GM19468 (cell line): Measurements from ENCODE around the gene MTERF2.
"Not testable (repeated sequence)": the region's sequence is repeated elsewhere in the genome, so short reads cannot be mapped to it uniquely, and the experiment has no call there.

Source experiments
- ATAC-seq: cut with Tn5 transposase; IDR thresholded peaks from one replicate; pipeline ENCODE4 v1.9.1; 2021; ENCODE audit warnings: mild to moderate bottlenecking, moderate library complexity, moderate number of reproducible peaks; ENCODE audit not compliant: unreplicated experiment; ENCODE audit errors: extremely low read depth

The MTERF2 gene

GRCh38 chr12:106986625-106987389, at the start of gene MTERF2:
MTERF2 (minus strand) TSS chr12:106987146; CDS start chr12:106978714, 8,432 bp downstream.
- ATAC-seq, result peak; percentile 63

DNA sequence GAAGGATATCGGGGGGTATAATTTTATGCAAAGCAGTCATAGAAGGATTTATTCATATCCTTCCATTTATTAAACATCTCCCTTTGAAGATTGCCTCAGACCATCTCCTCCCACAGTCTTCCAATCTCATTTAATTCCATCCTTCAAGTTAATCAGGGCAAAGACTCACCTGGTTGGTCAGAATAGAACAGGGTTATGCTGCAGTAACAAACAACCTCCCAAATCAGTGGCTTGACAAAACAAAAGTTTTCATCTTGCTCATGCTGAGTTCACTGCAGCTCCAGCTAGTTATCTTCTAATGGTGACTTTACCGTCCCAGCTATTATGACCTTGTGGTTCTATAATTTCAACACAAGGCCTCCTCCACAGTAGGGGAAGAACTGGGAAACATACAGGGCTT, 48.8 kb upstream of the MTERF2 start:
- no peak for ATAC-seq

DNA sequence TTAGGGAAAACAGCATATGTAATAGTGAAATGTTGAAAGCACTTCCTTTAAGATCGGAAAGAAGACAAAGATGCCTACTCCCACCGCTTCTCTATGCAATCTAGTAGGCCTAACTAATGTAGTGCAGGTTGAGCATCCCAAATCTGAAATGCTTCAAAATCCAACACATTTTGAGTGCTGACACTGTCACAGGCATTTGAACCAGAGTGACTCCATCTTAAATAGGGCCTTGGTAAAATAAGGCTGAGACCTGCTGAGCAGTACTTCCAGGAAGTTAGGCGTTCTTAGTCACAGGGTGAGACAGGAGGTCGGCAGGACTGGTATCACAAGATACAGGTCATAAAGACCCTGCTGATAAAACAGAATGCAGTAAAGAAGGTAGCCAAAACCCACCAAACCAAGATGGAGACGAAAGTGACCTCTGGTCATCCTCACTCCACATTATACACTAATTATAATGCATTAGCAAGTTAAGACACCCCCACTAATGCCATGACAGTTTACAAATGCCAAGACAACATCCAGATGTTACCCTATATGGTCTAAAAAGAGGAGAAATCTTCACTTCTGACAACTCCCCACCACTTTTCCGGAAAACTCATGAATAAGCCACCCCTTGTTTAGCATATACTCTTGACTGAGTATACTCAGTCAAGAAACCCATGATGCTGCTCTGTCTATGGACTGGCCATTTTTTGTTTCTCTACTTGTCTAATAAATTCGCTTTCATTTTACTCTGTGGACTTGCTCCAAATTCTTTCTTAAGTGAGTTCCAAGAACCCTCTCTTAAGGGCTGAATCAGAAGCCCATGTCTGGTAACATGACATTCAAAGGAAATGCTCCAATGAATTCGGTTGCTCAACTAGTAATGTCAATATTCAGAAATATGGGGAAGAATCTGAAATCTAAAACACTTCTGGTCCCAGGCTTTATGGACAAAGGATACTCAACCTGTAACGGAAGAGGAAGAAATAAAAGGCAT, 47.1 kb upstream of the MTERF2 start:
- no peak for ATAC-seq

DNA sequence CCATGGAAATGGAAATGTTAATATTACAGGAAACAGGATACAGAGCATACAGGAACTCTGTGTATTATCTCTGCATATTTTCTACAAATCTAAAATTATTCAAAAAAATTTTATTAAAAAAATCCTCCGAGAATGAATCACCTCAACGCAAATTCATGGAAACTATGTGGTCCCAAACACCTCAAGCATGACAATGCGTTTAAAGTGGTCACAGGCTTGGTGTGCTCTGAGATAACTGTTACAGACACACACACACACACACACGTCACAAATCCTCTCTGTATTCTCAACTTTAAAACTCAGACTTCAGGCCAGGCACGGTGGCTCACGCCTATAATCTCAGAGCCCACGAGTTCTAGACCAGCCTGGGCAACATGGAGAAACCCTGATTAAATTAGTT, 45.3 kb upstream of the MTERF2 start:
- ATAC-seq, result no peak

- ATAC-seq, result no peak
Observed at GRCh38 chr12:107031061-107031460, 44.1 kb upstream of the MTERF2 start.

DNA sequence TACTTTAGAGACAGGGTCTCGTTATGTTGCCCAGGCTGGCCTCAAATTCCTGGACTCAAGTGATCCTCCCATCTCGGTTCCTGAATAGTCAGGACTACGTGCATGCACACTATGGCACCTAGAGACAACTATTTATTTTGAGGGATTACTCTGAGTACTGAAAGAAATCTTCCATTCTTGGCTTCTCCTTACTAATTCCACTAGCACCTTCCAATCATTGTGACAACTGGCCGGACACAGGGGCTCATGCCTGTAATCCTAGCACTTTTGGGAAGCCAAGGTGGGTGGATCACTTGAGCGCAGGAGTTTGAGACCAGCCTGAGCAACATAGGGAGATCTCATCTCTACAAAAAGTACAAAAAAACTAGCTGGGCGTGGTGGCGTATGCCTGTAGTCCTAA, 42.1 kb upstream of the MTERF2 start:
- no peak for ATAC-seq

- no peak for ATAC-seq
Observed at GRCh38 chr12:107027636-107028053, 40.7 kb upstream of the MTERF2 start.

DNA sequence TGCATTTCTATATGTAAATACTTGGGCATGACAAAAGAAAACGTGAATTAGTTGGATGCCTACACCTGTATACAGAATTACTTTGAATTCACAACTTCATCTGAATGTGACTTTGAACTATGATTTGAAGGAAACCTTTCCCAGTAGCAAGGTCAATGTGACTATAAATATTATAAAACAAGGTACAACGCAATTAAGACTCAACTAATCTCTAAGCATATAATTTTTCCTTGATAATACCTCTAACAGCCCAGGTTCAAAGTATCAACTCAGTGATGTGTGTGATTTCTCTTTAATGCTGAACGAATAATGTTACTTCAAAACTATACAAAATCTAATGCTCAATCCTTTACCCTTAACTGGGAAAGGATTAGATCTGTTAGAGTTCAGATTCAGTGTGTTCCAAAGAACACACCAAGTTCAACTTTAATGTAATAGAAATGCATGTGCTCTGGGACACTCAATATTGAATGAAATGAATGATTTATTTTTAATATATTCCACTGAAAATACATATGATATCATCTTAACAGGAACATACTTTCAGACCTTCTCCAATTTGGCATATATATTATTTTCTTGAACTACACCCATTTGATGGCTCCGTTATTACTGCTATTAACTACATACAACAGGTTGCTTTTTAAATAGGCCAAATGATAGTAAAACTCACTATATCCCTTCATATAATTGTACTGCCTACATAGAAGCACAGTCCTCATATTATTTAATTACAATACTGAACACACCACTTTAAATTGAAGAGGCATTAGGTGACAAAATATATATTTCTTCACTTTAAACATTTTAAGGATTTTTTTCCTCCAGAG, 40.1 kb upstream of the MTERF2 start:
- no peak for ATAC-seq

DNA sequence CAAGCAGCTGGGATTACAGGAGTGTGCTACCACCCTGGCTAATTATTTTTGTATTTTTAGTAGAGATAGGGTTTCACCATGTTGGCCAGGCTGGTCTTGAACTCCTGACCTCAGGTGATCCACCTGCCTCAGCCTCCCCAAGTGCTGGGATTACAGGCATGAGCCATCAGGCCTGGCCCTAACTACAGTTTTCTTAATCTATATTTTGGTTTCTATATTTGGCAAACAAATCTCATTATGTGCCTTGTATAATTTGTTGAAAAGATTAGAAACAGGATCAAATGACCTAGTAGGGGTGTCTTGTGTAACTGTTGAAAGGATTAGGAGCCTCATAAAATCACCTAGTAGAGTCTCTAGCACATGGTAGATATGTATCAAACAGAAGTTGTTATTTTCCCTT, 39.4 kb upstream of the MTERF2 start:
- ATAC-seq, result not testable (repeated sequence)

- ATAC-seq, result no peak
Observed at GRCh38 chr12:107025671-107026070, 38.7 kb upstream of the MTERF2 start.

- no peak for ATAC-seq
Observed at GRCh38 chr12:107019546-107019945, 32.6 kb upstream of the MTERF2 start.

DNA sequence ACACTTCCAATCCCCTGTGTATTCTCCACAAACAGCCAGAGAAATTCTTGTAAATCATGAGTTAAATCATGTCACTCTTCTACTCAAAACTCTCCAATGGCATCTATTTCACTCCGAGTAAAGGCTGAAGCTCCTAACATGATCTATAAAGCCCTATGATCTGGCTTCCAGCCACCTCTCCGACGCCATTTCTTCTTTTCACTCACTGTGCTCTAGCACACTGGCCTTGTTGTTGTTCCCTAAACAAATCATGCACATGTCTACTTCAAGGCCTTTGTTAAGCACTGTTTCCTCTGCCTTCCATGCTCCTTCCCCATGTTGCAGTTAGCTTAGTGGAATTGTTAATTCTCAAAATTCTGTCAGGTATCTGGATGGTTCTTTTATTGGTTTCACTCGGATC, 30.1 kb upstream of the MTERF2 start:
- ATAC-seq, result no peak

GRCh38 chr12:107014055-107014454, 27.1 kb upstream of the MTERF2 start:
- ATAC-seq, result no peak

DNA sequence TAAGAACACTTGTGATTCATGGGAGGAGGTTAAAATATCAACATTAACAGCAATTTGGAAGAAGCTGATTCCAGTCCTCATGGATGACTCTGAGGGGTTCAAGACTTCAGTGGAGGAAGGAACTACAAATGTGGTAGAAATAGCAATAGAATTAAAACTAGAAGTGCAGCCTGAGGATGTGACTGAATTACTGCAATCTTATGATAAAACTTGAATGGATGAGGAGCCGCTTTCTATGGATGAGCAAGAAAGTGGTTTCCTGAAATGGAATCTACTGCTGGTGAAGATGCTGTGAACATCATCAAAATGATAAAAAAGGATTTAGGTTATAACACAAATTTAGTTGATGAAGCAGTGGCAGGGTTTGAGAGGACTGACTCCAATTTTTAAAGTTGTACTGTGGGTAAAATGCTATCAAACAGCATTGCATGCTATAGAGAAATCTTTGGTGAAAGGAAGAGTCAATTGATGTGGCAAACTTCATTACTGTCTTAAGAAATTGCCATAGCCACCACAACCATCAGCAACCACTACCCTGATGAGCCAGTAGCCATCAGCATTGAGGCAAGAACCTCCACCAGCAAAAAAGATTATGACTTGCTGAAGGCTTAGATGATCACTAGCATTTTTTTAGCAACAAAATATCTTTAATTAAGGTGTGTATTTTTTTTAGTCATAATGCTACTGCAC, 25.9 kb upstream of the MTERF2 start:
- ATAC-seq, result no peak

DNA sequence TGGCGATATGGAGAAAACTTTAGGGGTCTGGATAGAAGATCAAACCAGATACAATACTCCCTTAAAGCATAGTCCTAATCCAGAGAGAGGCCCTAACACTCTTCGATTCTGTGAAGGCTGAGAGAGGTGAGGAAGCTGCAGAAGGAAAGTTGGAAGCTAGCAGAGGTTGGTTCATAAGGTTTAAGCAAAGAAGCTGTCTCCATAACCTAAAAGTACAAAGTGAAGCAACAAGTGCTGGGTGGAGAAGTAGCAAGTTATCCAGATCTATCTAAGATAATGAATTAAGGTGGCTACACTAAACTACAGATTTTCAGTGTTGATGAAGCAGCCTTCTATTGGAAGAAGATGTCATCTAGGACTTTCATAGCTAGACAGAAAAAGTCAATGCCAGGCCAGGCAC, 24.6 kb upstream of the MTERF2 start:
- ATAC-seq, result no peak

DNA sequence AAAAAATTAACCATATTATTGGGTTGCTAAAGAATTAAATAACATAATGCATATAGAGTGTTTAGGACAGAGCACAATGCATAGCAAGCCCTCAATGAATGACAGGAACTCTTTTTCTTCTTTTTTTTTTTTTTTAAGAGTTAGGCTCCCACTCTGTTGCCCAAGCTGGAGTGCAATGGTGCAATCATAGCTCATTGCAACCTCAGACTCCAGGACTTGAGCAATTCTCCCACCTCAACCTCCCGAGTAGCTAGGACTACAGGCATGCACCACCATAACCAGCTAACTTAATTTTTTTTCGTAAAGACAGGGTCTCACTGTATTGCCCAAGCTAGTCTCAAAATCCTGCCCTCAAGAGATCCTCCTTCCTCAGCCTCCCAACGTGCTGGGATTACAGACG, 20.5 kb upstream of the MTERF2 start:
- ATAC-seq, result no peak

- not testable (repeated sequence) for ATAC-seq
Observed at GRCh38 chr12:107002665-107003064, 15.7 kb upstream of the MTERF2 start.

GRCh38 chr12:106999446-106999845, 12.5 kb upstream of the MTERF2 start:
- ATAC-seq, result no peak

DNA sequence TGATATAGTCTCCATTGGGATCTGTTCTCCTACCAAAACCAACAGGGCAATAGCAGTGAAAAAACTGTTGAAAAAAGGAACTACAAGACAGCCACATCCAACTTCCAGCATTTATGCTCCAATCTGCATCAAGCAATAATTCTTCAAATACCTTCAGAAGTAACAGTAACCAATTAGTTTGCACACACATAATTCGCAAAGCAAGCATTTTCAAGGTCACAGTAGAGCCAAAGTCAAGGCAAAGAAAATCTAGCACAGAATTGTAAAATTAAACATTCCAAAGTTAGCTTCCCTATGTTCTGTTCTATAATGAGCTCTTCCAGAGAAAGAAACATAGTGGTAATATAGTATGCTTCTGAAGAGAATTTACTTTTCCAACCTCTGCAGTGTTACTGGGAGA, 11.0 kb upstream of the MTERF2 start:
- no peak for ATAC-seq

GRCh38 chr12:106996102-106996501, 9.2 kb upstream of the MTERF2 start:
- ATAC-seq, result not testable (repeated sequence)
